IPS-15b (cell line): Measurements from ENCODE around the gene ERI2.
"Not testable (repeated sequence)": the region's sequence is repeated elsewhere in the genome, so short reads cannot be mapped to it uniquely, and the experiment has no call there.

ENCODE experiments used
- H3K27me3 ChIP-seq: one replicate; pipeline ENCODE4 v1.6.1; 2013; ENCODE audit warnings: low read length; ENCODE audit not compliant: control insufficient read depth, insufficient read depth
- H3K36me3 ChIP-seq: one replicate; pipeline ENCODE4 v1.6.1; 2013; ENCODE audit warnings: low read length; ENCODE audit not compliant: control insufficient read depth, insufficient read depth
- H3K4me1 ChIP-seq: one replicate; pipeline ENCODE4 v1.6.1; 2013; ENCODE audit warnings: mild to moderate bottlenecking, low read length; ENCODE audit not compliant: control insufficient read depth, insufficient read depth
- H3K4me3 ChIP-seq: one replicate; pipeline ENCODE4 v1.5.1; 2013; ENCODE audit warnings: low read depth, low read length
- H3K9ac ChIP-seq: one replicate; pipeline ENCODE4 v1.6.1; 2013; ENCODE audit warnings: low read depth, mild to moderate bottlenecking, low read length
- H3K9me3 ChIP-seq: one replicate; pipeline ENCODE4 v1.6.1; 2013; ENCODE audit warnings: mild to moderate bottlenecking, low read length; ENCODE audit not compliant: control insufficient read depth, insufficient read depth

Gene ERI2

DNA sequence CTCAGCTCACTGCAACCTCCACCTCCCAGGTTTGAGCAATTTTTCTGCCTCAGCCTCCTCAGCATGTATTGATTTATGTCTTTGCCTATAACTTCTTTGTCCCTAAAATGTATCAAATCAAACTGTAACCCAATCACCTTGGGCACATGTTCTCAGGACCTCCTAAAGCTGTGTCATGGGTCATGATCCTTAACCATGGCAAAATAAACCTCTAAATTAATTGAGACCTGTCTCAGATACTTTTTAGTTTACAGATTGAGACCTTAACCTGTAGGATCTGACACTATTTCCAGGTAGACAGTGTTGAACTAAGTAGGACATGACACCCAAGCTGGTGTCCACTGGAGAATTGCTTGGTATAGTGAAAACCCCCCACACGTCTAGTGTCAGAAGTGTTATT is 45.1 kb downstream of the ERI2 start:
- Histone ChIP-seq H3K4me3 (no peak overlapping the region), H3K9me3 (no peaks in the 10 kb centered on the region), H3K36me3 (no peaks in the 10 kb centered on the region), H3K9ac (no peak overlapping the region), H3K27me3 (no peaks in the 10 kb centered on the region), H3K4me1 (peaks cover 4% of the 10 kb centered on the region)

DNA sequence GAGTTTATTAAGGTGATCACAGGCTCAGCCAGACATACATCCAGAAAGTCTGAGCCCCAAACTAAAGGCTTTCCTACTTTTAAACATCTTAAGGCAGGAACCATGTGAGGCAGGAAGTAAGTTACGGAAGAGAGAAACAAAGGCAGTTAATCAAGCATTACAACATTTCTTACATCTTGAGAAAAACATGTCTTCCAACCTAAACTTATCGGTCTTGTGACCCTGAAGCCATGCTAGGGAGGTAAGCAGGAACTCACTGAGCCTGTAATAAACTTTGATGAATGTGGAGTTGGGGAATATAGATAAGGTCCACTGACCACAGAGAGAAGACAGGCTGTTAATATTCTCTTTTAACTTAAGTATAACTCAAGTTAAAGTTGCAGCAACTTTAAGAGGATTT is 45.9 kb downstream of the ERI2 start:
- Histone ChIP-seq H3K4me3 (no peak overlapping the region), H3K9me3 (no peaks in the 10 kb centered on the region), H3K4me1 (peaks cover 4% of the 10 kb centered on the region), H3K36me3 (no peaks in the 10 kb centered on the region), H3K9ac (no peak overlapping the region), H3K27me3 (no peaks in the 10 kb centered on the region)

- H3K36me3 ChIP-seq, H3K27me3 ChIP-seq, H3K4me1 ChIP-seq, H3K9ac ChIP-seq, H3K4me3 ChIP-seq, H3K9me3 ChIP-seq: not testable (repeated sequence)
Measured at GRCh38 chr16:20755799-20756198, 50.5 kb downstream of the ERI2 start.

DNA sequence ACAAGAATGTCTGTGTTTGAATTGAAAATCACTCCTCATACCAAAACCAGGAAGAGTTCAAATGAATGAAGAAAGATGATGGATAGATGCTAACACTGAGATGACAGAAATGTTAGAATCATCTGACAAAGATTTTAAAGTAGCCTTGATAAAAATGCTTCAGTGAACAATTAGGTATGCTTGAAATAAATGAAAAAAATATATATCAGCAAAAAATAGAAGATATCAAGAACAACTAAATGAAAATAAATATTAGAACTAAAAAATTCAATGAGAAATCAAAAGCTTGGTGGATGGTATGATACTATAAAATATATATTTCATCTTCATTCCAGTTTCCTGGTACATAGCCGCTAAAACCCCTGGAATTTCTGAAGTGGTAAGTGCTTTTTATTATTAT is 51.0 kb downstream of the ERI2 start:
- H3K27me3 ChIP-seq, result no peaks in the 10 kb centered on the region

DNA sequence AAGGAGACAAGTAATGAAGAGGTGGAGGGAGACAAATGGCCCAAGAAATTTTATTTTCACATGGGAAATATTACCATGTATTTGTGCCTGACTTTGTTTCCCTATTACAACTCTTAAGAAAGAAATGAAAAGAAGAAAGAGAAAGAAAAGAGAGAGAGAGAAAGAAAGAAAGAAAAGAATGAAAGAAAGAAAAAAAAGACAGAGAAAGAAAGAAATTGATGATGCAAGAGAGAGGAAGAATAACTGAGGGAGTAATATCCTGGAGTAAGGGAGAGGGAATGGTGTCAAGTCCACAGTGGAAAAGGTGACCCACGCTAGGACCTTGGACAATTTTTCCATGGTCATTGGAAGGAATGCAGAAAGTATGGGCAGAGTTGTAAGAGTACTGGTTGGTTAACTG is 52.5 kb downstream of the ERI2 start:
- Histone ChIP-seq H3K4me3 (no peak overlapping the region), H3K27me3 (no peaks in the 10 kb centered on the region), H3K36me3 (no peaks in the 10 kb centered on the region), H3K9ac (no peak overlapping the region), H3K9me3 (no peaks in the 10 kb centered on the region), H3K4me1 (no peaks in the 10 kb centered on the region)

More for the DNA sequence above, 51.0 kb downstream of the ERI2 start:
- Histone ChIP-seq H3K4me3 (no peak overlapping the region), H3K9ac (no peak overlapping the region), H3K4me1 (no peaks in the 10 kb centered on the region), H3K9me3 (no peaks in the 10 kb centered on the region), H3K36me3 (no peaks in the 10 kb centered on the region)

GRCh38 chr16:20750558-20750957 is 55.7 kb downstream of the ERI2 start:
- Histone ChIP-seq H3K27me3 (no peaks in the 10 kb centered on the region), H3K9ac (no peak overlapping the region), H3K4me1 (no peaks in the 10 kb centered on the region), H3K4me3 (no peak overlapping the region), H3K9me3 (peaks cover 5% of the 10 kb centered on the region), H3K36me3 (no peaks in the 10 kb centered on the region)

DNA sequence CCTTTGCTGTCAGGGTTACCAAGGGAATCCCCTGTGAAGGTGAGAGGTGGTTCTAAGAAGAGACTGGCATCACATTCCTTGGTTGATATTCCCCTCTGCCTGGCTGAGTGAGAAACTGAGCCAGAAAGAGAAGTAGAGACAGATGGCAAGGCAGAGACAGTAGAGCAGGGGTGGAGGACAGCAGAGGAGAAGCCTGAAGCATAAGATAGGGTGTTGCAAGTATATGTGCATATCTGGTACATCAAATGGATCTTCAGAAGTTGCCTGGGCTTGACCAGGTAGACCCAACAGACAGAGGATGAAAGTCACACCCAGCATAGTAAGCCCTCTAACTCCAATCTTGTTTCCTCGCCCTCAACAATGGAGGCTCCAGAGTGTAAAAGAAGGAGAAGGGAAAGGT is 56.8 kb downstream of the ERI2 start:
- H3K27me3 ChIP-seq, result no peaks in the 10 kb centered on the region
- H3K4me3 ChIP-seq, result no peak overlapping the region
- no peaks in the 10 kb centered on the region for H3K36me3 ChIP-seq
- no peak overlapping the region for H3K9ac ChIP-seq
- H3K4me1 ChIP-seq, result no peaks in the 10 kb centered on the region
- H3K9me3 ChIP-seq, result peaks cover 5% of the 10 kb centered on the region

DNA sequence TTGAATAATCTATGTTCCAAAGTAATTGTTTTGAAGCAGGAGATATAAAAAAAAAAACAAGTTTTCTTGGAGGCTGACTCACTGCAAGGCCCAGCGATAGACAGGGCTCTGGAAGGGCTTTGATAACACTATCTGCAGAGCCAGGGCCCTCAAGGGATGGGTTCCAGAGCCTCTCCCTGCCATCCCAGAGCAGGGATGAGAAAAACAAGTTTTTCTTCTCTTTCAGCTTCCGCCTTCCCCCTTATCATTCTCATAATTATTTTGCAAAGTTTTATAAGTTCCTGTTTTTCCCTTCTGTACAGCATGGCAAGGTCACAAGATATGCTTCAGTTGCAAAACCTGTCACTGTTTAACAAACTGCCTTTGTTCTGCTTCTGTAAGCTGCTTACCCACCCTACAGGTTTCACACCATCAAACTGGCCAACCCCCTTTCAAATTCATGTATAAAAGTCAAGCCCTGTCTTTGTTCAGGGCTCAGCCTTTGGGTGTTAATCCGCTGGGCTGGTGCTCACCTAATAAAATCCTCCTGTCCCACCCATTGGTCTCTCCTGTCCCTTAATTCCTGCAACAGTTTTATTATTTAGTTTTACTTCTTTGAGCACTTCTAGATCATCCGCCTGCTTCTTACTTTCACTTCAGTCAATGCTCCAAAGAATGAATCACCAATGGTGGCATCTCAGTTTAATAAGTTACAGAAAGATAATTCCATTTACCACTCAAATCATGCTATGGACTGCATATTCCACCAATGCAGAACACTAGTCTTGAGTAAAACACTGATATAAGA is 59.0 kb downstream of the ERI2 start:
- Histone ChIP-seq H3K9ac (no peak overlapping the region), H3K36me3 (no peaks in the 10 kb centered on the region), H3K4me3 (no peak overlapping the region), H3K9me3 (peaks cover 5% of the 10 kb centered on the region), H3K4me1 (no peaks in the 10 kb centered on the region), H3K27me3 (no peaks in the 10 kb centered on the region)

- no peaks in the 10 kb centered on the region for H3K27me3 ChIP-seq
- peaks cover 5% of the 10 kb centered on the region for H3K9me3 ChIP-seq
- H3K9ac ChIP-seq, result no peak overlapping the region
Measured at GRCh38 chr16:20746461-20746860, 59.8 kb downstream of the ERI2 start.

More at GRCh38 chr16:20746461-20746860, 59.8 kb downstream of the ERI2 start:
- H3K4me1 ChIP-seq, result no peaks in the 10 kb centered on the region
- no peaks in the 10 kb centered on the region for H3K36me3 ChIP-seq
- no peak overlapping the region for H3K4me3 ChIP-seq
